ENCODE data around the gene FSD1L.

The FSD1L gene

DNA sequence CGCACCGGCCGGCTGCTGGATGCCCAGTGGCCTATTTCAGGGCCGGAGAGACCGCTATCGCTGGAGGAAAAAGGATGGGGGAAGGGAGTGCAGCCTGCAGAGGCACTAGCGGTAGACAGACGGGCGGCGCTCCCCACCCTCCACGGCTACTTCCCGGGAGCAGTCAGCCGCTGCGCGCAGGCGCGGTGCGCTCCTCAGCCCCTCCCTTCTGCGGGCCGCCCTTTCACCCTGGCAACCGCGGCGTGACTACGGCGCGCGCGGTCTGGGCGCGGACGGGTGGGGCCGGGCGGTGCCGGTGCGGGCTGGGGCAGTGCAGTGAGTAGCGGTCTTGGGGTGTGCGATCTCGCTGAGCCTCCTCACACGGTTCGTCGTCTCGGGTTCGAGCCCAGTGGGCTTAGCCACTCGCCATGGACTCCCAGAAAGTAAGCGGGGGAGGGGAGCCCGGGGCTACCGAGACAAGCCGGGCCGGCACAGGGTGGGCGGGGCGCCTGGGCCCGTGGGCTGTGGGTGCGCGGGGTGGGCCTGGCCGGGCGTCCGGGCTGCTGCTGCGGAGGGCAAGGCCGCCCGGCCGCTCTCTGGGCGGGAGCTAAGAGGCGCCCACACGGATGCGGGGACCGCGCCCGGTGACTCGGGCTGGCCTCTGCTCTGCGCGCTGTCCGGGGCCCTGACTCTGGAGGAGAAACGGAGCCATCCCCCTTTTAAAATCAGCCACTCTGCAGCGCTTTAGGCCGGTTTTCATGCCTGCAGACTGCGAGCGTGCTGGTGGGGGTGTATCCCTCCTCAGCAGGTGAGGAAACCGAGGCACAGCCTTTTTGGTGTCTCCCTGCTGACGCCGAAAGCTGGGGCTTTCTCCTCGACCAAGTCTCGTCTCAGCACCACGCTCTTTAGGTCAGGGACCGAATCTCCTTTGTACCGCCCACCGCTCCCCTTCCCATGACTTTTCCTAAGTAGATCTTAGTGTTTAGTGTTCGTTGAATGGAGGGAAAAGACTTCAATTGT, at the start of gene FSD1L:
FSD1L (plus strand) TSS at position 221 of the 999 bp plus-strand sequence; CDS start at position 408, 187 bp downstream.
- DNase-seq, result peak; percentile 79 to 87

DNA sequence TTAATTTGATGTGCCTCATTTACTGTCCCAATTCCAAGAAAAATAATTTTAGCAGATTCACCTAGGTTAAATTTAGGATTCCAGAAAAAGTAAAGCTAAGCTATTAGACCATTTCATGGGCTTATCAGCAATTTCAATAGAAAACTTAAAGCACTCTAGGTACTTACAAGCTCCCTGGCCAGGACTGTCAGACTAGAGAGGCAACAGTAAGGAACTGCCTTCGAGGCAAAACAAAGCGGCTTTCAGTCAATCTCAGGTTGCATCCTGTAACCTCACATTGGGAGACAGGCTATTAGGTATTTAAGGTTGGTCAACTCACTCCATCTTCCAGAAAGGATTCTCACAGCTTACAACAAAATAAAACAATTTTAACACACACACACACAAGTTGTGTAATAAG, 48.7 kb upstream of the FSD1L start:
- DNase-seq, result no peak

DNA sequence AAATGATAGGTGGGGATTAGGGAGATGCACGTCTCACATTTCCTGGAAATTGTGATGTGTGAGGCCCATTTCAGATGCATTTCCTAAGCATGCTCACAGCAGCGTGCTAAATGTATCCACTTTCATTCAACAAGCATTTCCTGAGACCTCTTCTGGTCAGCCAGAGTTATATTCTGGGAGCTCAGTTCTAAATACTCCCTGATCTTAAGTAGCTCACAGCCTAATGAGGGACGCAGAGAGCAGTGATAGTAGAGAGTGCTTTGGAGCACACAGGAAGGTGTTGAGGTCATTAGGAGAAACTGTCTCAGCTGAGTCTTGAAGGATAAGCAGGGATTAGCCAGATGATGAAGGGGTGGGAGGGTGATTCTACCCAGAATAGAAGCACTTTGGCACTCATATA, 46.2 kb upstream of the FSD1L start:
- no peak for DNase-seq

DNA sequence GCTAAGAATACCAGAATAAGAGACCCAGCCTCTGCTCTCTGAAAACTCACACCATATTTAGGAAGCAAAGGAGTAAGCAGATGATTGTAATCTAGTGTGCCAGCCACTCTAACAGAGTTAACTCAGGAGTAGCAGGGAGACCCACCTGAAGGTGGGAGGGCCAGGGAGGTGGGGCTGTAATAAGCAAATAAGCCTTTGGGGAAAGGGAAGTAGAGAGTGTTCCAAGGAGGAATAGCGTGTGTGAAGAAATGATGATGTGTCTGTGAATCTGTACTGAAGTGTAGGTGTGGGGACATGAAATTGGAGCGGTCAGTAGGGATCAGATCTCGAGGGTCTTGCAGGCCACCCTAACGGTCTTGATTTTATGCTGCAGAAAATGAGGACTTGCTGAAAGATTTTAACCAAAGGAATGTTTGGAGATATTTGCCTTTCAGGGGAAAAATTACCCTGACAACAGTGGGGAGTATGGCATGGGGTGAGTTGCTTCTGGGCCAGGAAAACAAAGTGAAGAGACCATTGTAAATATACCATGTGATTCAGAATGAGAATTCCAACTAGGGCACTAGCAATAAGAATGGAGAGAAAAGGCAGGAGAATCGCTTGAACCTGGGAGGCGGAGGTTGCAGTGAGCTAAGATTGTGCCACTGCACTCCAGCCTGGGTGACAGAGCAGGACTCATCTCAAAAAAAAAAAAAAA, 44.1 kb upstream of the FSD1L start:
- no peak for DNase-seq

DNA sequence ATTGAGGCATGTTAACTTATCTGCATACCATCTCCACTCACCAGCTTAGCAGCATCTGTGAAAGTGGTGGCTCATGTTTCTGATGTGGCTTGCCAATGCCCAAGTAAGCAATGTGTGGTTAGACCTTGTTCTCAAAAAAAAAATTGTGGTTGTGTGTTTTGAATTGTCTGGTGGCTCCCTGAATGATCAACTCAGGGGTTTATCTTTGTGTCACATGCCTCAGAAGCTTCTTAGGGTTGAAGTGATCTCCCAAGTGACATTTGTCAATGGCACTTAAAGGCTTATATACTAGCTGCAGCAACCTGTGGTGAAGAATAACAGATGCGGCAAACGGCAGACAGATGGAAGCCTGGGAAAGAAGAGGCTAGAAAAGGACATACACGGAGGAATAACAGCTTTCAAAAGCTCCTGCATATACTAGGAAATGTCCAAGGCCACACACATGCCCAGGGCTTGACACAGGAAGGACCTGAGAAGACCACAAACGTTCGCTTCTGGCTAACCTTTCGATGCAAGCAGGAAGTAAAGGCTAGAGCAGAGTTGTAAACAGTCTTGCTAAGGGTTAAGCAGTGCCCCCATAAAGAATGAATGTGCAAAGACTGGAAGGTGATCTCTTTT, 42.2 kb upstream of the FSD1L start:
- no peak for DNase-seq

DNA sequence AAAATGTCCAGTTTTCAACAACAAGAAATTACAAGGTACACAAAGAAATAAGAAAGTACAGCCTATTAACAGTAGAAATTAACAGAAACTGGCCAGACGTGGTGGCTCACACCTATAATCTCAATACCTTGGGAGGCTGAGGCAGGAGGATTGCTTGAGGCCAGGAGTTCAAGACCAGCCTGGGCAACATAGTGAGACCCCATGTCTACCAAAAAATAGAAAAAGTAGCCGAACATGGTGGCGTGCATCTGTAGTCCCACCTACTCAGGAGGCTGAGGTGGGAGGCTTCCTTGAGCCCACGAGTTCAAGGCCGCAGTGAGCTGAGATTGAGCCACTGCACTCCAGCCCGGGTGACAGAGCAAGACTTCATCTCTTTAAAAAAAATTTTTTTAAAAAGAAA, 41.5 kb upstream of the FSD1L start:
- DNase-seq, result no peak

DNA sequence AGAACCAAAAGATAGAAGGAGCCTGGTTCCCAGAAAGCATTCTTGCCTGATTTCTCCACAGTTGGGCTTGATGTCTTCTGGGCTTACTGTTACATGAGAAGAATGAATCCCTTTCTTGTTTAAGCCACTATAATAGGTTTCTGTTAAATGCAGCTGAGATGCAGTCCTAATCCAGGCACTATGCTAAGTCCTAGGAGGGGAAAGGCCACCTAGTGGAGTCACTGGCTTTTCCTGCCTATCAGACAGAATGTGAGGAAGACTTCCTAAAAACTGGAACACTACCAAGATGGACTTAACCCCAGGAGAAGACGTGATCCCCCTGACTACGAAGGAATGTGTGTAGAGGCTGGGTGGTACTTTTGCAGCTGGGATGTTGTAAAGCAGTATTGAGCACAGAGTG, 34.3 kb upstream of the FSD1L start:
- peak in 1 of 2 experiments; percentile 1 for DNase-seq

DNA sequence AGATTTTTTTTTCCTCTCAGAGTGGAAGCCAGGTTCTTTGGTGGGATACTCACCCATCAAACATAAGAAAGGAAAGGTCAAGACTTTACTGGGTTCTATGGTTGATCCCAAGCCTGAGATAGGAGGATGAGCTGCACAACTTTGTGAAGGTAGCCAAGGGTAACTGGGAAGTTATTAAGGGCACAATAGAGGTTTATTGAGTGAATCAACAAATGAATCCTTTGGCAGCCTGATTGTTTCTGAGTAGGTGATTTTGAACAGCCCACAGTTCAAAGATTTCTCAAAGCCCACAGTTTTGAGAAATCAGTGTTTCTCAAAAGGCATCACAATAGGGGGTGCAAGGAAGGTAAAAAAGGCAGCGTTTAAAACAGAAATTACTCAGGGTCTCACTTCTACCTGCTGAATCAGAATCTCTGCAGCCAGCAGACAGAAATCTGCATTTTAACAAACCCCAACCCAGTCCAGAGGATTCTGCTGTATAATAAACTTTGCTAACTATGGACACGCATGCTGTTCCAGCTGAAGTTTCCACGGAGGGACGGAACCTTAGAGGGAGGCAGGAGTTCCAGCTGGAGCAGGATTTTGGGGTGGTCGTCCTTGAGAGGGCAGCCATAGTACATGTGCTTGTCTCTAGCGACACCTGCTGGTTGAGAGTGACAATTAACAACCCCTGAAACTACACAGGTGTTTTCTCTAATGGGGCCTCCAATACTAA, 32.7 kb upstream of the FSD1L start:
- peak; percentile 24 to 58 for DNase-seq

DNA sequence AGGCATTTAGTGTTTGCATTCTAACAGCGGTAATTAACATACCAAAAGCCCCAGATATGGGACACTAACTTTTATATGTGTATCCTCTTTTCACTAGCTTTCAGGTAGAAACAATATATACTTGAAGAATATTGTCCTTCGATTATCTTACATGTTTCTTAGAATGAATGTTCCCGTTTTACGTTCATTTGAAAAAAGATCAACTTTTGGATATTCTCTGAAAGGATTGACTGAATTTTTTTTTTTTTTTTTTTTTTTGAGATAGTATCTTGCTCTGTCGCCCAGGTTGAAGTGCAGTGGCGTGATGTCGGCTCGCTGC, 32.2 kb upstream of the FSD1L start:
- no peak for DNase-seq

DNA sequence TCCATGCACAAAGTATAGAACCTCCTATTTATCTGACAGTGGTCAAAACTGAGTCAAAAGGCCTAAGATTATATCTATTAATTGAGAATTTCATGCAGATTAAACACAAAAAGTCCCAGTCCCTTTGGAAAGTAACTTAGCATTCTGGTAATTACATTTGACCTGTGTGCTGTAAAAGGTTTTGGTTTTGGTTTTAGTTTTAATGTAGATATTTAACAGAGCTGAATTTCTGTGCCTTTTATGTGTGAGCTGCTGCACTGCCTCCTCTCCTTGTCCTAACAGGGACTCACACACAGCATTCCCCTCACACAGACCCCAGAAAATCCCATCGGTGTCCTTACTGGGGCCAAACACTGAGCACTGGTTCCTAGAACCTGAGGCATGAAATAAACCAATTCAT, 31.0 kb upstream of the FSD1L start:
- no peak for DNase-seq

DNA sequence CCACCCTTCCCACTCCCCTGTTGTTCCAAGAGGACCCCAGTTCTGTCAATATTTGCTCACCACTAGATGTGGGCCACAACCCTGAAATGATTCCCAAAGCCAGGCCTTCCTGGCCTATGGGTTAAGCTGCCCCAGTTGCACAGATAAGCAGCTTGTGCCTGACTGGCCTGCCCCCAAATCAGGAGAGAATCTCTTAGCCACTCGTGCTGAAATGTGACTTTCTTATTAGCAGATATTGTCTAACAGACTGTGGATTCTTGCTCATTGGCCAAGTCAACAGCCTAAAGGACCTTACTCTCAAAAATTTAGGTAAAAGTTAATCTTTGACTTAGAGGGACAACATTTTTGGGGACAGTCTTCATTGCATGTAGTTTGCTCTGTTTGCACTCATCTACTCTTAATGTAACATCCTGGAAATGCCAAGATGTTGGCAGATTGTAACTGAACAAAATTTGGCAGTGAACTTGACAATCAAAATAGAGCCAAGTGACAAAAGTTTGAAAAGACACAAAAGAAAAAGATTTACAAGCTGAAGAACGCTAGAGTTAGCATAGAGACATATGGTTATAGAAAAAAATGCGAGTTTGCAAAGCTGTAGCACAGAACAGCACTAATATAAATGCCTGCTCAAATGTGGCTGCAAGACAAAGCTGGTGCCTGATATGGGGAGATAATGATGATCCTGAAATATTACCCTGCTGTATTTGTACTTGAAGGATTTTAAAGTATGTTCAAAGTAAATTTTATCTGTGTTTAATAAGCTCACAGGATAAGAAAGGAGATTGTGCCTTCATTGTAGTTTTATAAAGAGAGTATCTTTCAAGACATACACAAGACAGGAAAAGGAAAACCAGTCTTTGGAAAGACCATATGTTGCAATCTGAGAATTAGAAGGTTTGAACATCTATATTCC, 29.0 kb upstream of the FSD1L start:
- DNase-seq, result no peak

DNA sequence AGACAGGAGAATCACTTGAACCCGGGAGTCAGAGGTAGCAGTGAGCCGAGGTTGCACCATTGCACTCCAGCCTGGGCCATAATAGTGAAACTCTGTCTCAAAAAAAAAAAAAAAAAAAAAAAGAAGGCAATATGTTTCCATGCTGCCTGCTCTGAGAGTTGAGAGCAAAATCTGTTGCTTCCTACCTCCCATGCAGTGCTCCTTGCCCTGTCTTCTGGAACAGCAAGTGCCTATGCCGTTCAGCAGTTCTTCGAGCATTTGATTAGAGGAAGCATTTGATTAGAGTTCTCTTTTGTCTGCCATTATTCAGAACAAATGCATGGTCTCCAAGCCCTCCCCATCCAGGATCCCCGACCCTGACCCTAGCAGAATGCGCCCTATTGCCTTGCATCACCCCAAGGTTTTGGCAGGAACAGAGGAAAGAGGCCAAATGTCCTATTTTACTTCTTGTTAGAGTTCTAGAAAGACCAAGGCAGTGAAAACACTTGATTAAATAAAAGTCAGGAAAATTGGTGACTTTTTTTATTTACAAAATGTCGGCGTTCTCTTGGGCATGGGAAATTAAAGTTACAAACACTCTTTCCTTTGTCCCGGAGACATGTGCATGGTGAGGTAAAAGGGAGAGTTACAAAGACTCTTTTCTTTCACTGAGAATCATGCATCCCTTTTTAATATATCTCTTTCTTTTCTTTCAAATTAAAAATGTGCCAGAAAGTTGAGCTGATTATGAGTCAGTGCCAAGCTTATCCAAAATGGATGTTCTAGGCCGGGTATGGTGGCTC, 27.8 kb upstream of the FSD1L start:
- no peak for DNase-seq

DNA sequence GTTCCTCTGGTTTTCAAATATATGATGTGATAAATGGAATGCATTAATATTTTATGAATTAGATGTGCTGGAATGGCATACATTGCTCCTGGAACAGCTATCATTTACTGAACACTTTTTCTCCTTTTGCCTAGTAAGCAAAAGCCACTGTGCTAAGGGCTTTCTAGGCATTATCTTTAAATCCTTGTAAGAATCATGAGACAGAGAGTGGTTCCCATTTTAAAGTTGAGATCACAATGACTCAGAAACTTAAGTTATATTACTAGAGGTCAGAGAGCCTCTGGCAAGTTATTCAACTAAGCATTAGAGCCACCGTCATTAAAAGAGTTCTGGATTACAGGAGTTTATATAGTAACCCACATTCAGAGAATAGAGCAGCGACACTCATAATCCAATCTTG, 26.7 kb upstream of the FSD1L start:
- DNase-seq, result no peak

DNA sequence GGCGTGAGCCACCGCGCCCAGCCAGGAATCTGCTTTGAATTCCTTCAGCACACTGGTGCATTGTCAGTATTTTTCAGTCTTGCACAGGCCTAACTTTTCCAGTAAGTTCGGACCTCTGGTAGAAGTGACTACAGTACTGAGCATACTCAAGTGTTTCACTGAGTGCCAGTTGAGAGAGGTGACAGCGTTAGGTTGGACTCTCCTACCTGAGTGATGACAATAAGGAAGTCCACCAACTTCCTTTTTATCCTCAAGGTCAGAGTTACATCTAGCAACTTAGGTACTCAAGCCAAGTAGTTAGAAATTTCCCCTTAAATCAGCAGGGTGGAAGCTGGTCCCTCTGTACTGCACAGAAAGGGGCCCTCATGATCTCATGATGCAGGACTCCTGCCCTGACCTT, 26.0 kb upstream of the FSD1L start:
- DNase-seq, result no peak

DNA sequence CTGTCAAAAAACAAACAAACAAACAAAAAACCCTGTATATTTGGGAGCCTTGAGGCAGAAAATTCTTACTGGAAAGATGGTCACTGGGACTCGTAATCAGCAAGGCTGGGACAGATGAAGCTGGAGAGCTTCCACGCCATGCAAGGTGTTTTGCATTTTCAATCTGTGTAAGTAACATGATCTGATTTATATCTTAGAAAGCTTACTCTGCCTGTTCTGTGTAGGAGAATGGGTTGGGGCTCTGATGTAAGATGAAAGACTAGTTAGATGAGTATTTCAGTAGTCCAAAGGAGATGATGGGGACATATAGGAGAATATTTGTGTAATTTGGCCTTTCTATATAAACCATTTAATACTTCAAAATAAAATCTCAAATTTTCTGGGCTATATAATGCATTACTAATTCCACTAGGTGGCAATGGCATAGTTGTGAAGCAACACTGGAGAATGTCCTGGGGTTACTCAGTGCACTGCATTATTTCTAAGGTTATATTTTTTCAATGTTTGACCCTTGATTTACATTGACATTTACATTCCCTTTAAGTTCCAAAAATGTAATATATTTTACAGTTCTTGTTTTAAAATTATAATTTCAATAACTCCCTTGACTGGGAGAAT, 21.9 kb upstream of the FSD1L start:
- no peak for DNase-seq

DNA sequence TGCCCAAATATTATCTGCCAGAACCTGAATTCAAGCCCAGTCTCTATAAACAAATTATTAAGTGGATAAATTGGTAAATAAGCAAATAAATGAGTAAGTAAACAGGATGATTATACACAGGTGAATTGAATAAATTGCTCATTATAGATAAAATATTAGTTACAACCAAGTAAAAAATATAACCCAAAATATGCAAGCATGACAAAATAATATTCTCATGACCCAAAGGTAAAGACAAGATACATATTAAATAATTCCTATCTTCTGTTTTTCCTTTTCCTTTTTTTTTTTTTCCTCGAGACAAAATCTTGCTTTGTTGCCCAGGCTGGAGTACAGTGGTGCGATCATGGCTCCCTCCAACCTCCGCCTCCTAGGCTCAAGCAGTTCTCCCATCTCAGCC, 21.2 kb upstream of the FSD1L start:
- no peak for DNase-seq

DNA sequence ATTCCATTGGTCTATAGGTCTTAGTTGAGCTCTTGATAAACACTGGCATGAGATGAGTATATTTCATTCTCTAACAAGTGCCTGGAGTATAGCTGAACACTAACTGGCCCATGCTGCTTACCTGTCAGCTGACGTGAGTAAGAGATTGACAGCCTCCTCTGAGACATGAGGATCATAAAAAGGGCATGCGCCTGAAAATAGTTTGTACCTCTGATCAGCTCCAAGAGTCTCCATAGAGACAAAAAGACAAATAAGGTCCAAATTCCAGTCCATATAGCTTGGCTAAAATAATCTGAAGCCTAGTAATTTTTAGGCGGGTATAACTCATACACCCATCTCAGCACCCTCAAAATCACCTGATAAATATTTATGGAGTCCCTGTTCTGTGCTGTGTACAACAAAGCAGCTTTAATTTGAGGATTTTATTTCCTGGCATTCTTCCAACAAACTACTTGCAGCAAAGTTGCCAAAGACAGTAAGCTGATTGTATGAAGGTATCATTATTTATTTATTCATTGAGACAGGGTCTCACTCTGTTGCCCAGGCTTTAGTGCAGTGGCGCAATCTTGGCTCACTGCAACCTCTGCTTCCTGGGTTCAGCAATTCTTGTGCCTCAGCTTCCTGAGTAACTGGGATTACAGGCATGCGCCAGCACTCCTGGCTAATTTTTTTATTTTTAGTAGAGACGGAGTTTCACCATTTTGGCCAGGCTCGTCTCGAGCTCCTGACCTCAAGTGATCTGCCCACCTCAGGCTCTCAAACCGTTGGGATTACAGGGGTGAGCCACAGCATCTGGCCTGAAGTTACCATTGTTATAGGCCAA, 16.2 kb upstream of the FSD1L start:
- no peak for DNase-seq

DNA sequence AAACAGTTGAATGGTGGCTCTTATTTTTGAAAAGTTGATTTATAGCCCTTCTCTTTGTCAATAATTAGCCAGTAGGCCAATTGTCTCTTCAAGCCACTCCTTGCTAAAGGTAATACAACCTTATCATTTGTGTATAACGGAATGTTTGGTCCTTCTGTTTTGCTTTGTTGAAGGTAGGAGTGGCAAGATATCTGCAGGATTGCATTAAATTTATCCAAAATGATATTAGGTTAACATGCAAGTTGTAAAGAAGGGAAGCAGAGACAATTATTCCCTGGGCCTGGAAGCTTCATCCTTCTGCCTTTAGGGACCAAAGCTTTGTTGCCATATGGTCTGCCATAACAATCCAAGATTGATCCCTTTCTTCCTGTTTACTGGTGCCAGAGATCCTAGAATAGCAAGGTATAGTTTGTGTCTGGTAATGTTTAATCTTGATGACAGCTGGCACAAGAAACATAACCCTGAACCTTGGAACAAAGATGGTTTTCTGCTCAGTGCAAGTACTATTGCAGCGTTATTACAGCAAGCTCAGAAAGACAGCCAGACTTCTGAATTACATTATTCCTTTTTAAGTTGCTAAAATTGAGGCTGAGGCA, 15.5 kb upstream of the FSD1L start:
- DNase-seq, result no peak

DNA sequence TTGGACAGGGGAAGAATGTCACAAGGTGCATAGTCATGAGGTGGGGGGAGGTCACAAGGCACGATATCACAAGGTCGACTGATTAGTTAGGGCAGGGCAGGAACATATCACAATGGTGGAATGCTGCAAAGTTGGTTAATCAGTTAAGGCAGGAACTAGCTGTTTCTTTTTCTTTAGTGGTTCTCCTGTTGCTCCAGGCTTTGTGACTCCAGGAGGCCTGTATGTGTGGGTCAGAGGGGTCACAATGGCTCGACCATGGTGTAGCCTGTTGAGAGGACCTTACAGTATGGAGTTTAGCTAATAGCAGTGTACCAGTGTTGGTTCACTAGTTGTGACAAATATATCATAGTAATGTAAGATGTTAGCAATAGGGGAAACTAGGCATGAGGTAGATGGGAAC, 12.4 kb upstream of the FSD1L start:
- DNase-seq, result no peak
